K562 (cell line): ENCODE results near the gene ASPDH. TPM values are rescaled to one million over a fixed set of nuclear protein-coding genes. Genes with fewer than 3 reads are reported as not detected.

ENCODE experiments used
- HLTF ChIP-seq: fragments of 450-650 bp; IDR thresholded peaks from 2 replicates; pipeline ENCODE4 v1.6.1; 2016
- ILF3 ChIP-seq: fragments of 450-650 bp; IDR thresholded peaks from 2 replicates; pipeline ENCODE4 v1.6.1; 2018; ENCODE audit warnings: antibody characterized with exemption, mild to moderate bottlenecking, moderate library complexity, borderline replicate concordance
- KHSRP ChIP-seq: fragments of 450-650 bp; IDR thresholded peaks from 2 replicates; pipeline ENCODE4 v1.6.1; 2017
- NFIC ChIP-seq: fragments of 450-650 bp; IDR thresholded peaks from 2 replicates; pipeline ENCODE4 v1.6.1; 2017; ENCODE audit warnings: mild to moderate bottlenecking, inconsistent platforms
- NR2C1 ChIP-seq, 2 experiments: fragments of 450-650 bp; IDR thresholded peaks; 2 replicates each; pipeline ENCODE4 v1.6.1; 2017; ENCODE audit warnings: mild to moderate bottlenecking in 2 of 2, antibody characterized with exemption in 1 of 2, inconsistent platforms in 1 of 2, missing compliant biosample characterization in 1 of 2, missing genetic modification characterization in 1 of 2
- RHOXF2B ChIP-seq: fragments of 250-450 bp; sonication (Bioruptor Pico); conservative IDR thresholded peaks from 2 replicates; pipeline ENCODE4 v1.5.1; 2021
- TBP ChIP-seq: optimal IDR thresholded peaks from 2 replicates; pipeline ENCODE3; 2011; ENCODE audit warnings: low read depth, low read length, improper control_type of control experiment
- ZNF644 ChIP-seq: fragments of 200-800 bp; sonication (Bioruptor generic); IDR thresholded peaks from 2 replicates; pipeline ENCODE4 v1.6.1; 2016; ENCODE audit warnings: low read depth, missing genetic modification characterization, missing compliant biosample characterization
- polyA plus RNA-seq, 8 experiments: library from polyadenylated mRNA; depleted of rRNA in 4 of 8; stranded (reverse) in 5 of 8; unstranded in 3 of 8; fragments of >200 nt; fragmentation: Nextera tagmentation in 2 of 8; fragmentation: Illumina TruSeq in 1 of 8; extraction: Ambion mirVana in 2 of 8; extraction: Trizol in 1 of 8; gene quantifications; 2 replicates each; pipeline versions ENCODE4 v1.2.1 to v1.2.3, GENCODE V29; 2011 to 2014; ENCODE audit warnings: inconsistent platforms in 1 of 8, missing spikeins in 1 of 8
- total RNA-seq, 7 experiments: library from RNA; depleted of rRNA in 6 of 7; stranded (reverse); fragments of >200 nt in 6 of 7; fragmentation: Illumina TruSeq in 2 of 7; extraction: Trizol in 2 of 7; gene quantifications; 2 replicates each; pipeline versions ENCODE4 v1.2.1 to v1.2.3, GENCODE V29; 2011 to 2021; ENCODE audit warnings: low replicate concordance in 1 of 7
- TF ChIP-seq, protein P1 (sequence below): fragments of 450-650 bp; IDR thresholded peaks from 2 replicates; pipeline ENCODE4 v1.6.1; 2016; ENCODE audit warnings: mild to moderate bottlenecking, moderate library complexity
- TF ChIP-seq, protein P2 (sequence below): fragments of 250-450 bp; sonication (Bioruptor Pico); IDR thresholded peaks from 2 replicates; pipeline ENCODE4 v1.8.0; 2022; ENCODE audit warnings: inconsistent platforms, mild to moderate bottlenecking, moderate library complexity, borderline replicate concordance
- TF ChIP-seq, protein P3 (sequence below): sonication (generic); formaldehyde crosslinking; IDR thresholded peaks from 2 replicates; pipeline ENCODE4 v1.8.1; 2023; ENCODE audit warnings: mild to moderate bottlenecking, missing genetic modification reagents, moderate library complexity
- TF ChIP-seq, protein P4 (sequence below): conservative IDR thresholded peaks from 2 replicates; pipeline ENCODE4 v1.6.1; 2011; ENCODE audit warnings: low read depth, mild to moderate bottlenecking, low read length; ENCODE audit not compliant: control insufficient read depth

The ASPDH gene
- total and polyA plus RNA-seq, 9 of the 15 experiments (the other 6 are each of a cell fraction or from before 2014, with no cell fraction given): not detected

DNA sequence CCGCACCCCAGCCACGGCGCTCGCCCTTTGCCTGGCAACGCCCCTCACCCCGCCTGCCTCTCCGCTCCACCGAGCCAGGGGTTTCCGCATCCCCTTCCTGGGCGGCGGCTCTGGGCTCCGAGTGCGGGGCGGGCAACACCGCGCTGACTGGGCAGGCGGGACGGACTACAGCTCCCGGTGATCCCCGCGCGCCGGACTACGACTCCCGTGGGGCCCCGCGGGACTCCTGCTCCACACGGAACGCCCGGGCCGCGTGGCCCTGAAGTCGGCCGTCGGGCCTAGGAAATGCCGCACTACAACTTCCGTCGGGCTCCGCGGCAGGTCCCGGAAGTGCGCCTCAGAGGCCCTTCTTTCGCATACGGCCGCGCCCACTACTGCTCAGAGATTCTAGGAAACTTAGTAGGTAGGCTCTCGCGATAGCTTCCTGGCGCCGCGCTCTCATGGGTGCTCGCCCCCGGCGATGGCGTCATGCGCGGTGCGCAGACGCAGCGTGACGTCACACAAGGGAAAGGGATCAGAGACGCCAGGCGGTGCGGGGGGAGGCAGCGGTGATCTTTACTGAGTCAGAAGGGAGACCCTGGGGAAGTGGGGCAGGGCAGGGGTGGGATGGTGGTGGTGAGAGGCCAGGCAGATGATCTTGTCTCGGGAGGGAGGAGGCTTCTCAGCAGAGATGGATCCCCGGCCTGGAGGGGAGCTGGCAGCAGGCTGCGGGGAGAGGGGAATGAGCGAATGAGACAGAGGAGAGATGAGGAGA is 2.5 kb downstream of the ASPDH start, which contains the start of gene JOSD2 (continued):
- TF ChIP-seq, protein P1, sequence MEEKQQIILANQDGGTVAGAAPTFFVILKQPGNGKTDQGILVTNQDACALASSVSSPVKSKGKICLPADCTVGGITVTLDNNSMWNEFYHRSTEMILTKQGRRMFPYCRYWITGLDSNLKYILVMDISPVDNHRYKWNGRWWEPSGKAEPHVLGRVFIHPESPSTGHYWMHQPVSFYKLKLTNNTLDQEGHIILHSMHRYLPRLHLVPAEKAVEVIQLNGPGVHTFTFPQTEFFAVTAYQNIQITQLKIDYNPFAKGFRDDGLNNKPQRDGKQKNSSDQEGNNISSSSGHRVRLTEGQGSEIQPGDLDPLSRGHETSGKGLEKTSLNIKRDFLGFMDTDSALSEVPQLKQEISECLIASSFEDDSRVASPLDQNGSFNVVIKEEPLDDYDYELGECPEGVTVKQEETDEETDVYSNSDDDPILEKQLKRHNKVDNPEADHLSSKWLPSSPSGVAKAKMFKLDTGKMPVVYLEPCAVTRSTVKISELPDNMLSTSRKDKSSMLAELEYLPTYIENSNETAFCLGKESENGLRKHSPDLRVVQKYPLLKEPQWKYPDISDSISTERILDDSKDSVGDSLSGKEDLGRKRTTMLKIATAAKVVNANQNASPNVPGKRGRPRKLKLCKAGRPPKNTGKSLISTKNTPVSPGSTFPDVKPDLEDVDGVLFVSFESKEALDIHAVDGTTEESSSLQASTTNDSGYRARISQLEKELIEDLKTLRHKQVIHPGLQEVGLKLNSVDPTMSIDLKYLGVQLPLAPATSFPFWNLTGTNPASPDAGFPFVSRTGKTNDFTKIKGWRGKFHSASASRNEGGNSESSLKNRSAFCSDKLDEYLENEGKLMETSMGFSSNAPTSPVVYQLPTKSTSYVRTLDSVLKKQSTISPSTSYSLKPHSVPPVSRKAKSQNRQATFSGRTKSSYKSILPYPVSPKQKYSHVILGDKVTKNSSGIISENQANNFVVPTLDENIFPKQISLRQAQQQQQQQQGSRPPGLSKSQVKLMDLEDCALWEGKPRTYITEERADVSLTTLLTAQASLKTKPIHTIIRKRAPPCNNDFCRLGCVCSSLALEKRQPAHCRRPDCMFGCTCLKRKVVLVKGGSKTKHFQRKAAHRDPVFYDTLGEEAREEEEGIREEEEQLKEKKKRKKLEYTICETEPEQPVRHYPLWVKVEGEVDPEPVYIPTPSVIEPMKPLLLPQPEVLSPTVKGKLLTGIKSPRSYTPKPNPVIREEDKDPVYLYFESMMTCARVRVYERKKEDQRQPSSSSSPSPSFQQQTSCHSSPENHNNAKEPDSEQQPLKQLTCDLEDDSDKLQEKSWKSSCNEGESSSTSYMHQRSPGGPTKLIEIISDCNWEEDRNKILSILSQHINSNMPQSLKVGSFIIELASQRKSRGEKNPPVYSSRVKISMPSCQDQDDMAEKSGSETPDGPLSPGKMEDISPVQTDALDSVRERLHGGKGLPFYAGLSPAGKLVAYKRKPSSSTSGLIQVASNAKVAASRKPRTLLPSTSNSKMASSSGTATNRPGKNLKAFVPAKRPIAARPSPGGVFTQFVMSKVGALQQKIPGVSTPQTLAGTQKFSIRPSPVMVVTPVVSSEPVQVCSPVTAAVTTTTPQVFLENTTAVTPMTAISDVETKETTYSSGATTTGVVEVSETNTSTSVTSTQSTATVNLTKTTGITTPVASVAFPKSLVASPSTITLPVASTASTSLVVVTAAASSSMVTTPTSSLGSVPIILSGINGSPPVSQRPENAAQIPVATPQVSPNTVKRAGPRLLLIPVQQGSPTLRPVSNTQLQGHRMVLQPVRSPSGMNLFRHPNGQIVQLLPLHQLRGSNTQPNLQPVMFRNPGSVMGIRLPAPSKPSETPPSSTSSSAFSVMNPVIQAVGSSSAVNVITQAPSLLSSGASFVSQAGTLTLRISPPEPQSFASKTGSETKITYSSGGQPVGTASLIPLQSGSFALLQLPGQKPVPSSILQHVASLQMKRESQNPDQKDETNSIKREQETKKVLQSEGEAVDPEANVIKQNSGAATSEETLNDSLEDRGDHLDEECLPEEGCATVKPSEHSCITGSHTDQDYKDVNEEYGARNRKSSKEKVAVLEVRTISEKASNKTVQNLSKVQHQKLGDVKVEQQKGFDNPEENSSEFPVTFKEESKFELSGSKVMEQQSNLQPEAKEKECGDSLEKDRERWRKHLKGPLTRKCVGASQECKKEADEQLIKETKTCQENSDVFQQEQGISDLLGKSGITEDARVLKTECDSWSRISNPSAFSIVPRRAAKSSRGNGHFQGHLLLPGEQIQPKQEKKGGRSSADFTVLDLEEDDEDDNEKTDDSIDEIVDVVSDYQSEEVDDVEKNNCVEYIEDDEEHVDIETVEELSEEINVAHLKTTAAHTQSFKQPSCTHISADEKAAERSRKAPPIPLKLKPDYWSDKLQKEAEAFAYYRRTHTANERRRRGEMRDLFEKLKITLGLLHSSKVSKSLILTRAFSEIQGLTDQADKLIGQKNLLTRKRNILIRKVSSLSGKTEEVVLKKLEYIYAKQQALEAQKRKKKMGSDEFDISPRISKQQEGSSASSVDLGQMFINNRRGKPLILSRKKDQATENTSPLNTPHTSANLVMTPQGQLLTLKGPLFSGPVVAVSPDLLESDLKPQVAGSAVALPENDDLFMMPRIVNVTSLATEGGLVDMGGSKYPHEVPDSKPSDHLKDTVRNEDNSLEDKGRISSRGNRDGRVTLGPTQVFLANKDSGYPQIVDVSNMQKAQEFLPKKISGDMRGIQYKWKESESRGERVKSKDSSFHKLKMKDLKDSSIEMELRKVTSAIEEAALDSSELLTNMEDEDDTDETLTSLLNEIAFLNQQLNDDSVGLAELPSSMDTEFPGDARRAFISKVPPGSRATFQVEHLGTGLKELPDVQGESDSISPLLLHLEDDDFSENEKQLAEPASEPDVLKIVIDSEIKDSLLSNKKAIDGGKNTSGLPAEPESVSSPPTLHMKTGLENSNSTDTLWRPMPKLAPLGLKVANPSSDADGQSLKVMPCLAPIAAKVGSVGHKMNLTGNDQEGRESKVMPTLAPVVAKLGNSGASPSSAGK: peak; percentile 67; the same call in 1 of the 2 replicates
- TF ChIP-seq, protein P2, sequence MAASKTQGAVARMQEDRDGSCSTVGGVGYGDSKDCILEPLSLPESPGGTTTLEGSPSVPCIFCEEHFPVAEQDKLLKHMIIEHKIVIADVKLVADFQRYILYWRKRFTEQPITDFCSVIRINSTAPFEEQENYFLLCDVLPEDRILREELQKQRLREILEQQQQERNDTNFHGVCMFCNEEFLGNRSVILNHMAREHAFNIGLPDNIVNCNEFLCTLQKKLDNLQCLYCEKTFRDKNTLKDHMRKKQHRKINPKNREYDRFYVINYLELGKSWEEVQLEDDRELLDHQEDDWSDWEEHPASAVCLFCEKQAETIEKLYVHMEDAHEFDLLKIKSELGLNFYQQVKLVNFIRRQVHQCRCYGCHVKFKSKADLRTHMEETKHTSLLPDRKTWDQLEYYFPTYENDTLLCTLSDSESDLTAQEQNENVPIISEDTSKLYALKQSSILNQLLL (CRISPR knock-in tag): no peak
- TF ChIP-seq RHOXF2B (CRISPR knock-in tag): peak; percentile 83; the same call in 1 of the 2 replicates
- TF ChIP-seq NFIC: peak; percentile 62
- peak; percentile 99 for TF ChIP-seq KHSRP
- TF ChIP-seq NR2C1 (IDR thresholded peaks at IDR 0.05): no peak
- TF ChIP-seq NR2C1 (tag; IDR thresholded peaks at IDR 0.05): peak; percentile 82
- TF ChIP-seq ZNF644: peak; percentile 72; the same call in 1 of the 2 replicates
- TF ChIP-seq, protein P3, sequence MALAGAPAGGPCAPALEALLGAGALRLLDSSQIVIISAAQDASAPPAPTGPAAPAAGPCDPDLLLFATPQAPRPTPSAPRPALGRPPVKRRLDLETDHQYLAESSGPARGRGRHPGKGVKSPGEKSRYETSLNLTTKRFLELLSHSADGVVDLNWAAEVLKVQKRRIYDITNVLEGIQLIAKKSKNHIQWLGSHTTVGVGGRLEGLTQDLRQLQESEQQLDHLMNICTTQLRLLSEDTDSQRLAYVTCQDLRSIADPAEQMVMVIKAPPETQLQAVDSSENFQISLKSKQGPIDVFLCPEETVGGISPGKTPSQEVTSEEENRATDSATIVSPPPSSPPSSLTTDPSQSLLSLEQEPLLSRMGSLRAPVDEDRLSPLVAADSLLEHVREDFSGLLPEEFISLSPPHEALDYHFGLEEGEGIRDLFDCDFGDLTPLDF (CRISPR knock-in tag): peak; percentile 81
- no peak for TF ChIP-seq ILF3
- peak; percentile 57; the same call in 1 of the 2 replicates for TF ChIP-seq HLTF
- peak; percentile 27 for TF ChIP-seq TBP
- TF ChIP-seq, protein P4, sequence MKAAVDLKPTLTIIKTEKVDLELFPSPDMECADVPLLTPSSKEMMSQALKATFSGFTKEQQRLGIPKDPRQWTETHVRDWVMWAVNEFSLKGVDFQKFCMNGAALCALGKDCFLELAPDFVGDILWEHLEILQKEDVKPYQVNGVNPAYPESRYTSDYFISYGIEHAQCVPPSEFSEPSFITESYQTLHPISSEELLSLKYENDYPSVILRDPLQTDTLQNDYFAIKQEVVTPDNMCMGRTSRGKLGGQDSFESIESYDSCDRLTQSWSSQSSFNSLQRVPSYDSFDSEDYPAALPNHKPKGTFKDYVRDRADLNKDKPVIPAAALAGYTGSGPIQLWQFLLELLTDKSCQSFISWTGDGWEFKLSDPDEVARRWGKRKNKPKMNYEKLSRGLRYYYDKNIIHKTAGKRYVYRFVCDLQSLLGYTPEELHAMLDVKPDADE: peak; percentile 99
